ENCODE measurements around the gene CCDC178. TPM values are rescaled to one million over a fixed set of nuclear protein-coding genes. Genes with fewer than 3 reads are reported as not detected.

CCDC178 gene
- total RNA-seq, 1 donor, result not detected

DNA sequence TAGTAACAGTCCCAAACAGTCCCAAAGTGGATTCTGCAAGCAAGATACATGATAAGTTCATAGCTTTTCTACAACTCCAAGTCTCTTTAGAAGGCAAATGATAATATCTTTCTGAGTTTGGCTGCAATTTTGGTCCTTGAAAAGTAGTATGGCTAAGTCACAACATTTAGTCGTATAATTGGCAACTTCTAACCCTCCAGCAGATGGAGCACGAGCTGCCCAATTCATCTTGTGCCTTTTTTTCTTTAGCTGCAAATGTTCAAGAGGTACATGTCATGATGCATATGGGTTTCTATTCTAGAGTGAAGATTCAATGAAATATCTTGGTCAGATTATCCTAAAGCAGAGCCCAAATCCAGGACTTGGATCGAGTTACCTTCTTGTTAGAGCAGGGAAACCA, 540.7 kb downstream of the CCDC178 start:
- H3K27me3 ChIP-seq (ENCODE audit: insufficient read depth, low read length), result no peaks in the 10 kb centered on the region
- no peaks in the 10 kb centered on the region for H3K4me1 ChIP-seq (ENCODE audit: insufficient read depth, low read length)
- H3K9me3 ChIP-seq (ENCODE audit: low read depth, low read length), result no peaks in the 10 kb centered on the region
- no peak overlapping the region for H3K4me3 ChIP-seq (ENCODE audit: low read length)

- H3K4me1 ChIP-seq (ENCODE audit: insufficient read depth, low read length), result no peaks in the 10 kb centered on the region
- no peak overlapping the region for H3K4me3 ChIP-seq (ENCODE audit: low read length)
- no peaks in the 10 kb centered on the region for H3K27me3 ChIP-seq (ENCODE audit: insufficient read depth, low read length)
- H3K9me3 ChIP-seq (ENCODE audit: low read depth, low read length), result no peaks in the 10 kb centered on the region
These were observed 543.6 kb downstream of the CCDC178 start for GRCh38 chr18:32896776-32897547.

DNA sequence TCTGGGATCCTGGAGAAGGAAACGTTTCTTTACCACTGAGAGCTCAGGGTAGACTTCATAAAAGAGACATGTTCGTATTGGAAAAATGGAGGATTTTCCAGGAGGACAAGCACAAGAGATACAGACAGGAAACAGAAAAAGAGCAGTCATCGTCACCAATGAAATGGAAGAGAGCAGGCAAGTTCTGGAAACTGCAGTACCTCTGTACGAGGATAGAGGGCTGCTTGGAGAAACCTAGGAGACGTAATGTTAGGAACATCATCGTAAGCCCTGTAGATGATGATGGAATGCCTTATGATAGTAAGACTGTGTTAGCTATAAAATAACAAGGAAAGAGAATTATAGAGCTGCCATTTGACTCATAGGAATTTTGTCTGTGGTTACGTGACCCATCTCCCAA, 546.6 kb downstream of the CCDC178 start:
- Histone ChIP-seq H3K4me3 (ENCODE audit: low read length) (no peak overlapping the region), H3K27me3 (ENCODE audit: insufficient read depth, low read length) (no peaks in the 10 kb centered on the region), H3K4me1 (ENCODE audit: insufficient read depth, low read length) (no peaks in the 10 kb centered on the region), H3K9me3 (ENCODE audit: low read depth, low read length) (no peaks in the 10 kb centered on the region)

- no peak overlapping the region for H3K4me3 ChIP-seq (ENCODE audit: low read length)
- H3K9me3 ChIP-seq (ENCODE audit: low read depth, low read length), result no peaks in the 10 kb centered on the region
- no peaks in the 10 kb centered on the region for H3K27me3 ChIP-seq (ENCODE audit: insufficient read depth, low read length)
- H3K4me1 ChIP-seq (ENCODE audit: insufficient read depth, low read length), result no peaks in the 10 kb centered on the region
These were observed 548.7 kb downstream of the CCDC178 start for GRCh38 chr18:32891797-32892196.

DNA sequence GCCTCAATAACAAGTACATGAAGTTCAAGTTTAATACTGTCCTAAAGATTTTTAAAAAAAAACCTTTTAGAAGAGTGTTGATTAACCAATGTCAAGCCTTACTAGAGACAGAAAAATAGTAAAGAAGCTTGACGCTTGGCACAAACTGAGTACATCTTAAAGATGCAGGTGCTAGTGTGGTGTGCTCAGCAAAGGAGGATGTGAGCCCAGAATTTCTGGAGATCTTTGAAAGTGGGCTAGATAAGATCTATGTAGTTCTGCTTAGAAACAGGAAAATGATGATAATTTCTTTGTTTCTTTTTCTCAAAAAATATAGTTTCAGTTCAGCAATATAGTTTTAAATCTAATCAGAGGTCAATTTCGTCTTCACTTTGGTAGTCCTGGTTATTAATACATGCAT, 549.4 kb downstream of the CCDC178 start:
- Histone ChIP-seq H3K4me1 (ENCODE audit: insufficient read depth, low read length) (no peaks in the 10 kb centered on the region), H3K4me3 (ENCODE audit: low read length) (no peak overlapping the region), H3K9me3 (ENCODE audit: low read depth, low read length) (no peaks in the 10 kb centered on the region), H3K27me3 (ENCODE audit: insufficient read depth, low read length) (no peaks in the 10 kb centered on the region)

GRCh38 chr18:32889615-32890593, 550.6 kb downstream of the CCDC178 start:
- no peaks in the 10 kb centered on the region for H3K9me3 ChIP-seq (ENCODE audit: low read depth, low read length)
- no peaks in the 10 kb centered on the region for H3K27me3 ChIP-seq (ENCODE audit: insufficient read depth, low read length)
- H3K4me1 ChIP-seq (ENCODE audit: insufficient read depth, low read length), result no peaks in the 10 kb centered on the region
- no peak overlapping the region for H3K4me3 ChIP-seq (ENCODE audit: low read length)

DNA sequence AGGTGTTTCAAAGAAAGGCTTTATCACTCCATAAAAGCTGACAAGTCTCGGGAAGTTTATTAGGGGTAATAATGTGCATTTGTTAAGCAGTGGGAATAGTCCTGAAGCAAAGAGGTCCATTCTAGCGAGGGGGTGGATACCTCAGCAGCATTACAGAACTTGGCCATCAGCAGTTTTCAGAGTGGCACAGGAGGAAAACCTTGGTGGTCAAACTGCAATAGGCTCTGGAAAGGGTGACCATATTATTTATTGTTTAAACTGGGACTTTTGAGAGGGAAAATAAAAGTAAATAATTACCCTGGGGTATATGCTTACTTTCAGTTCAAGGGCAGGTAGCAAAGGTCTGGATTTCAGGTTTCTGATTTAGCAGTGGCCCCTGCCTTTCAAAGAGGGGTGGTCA, 552.2 kb downstream of the CCDC178 start:
- Histone ChIP-seq H3K9me3 (ENCODE audit: low read depth, low read length) (no peaks in the 10 kb centered on the region), H3K4me3 (ENCODE audit: low read length) (no peak overlapping the region), H3K4me1 (ENCODE audit: insufficient read depth, low read length) (no peaks in the 10 kb centered on the region), H3K27me3 (ENCODE audit: insufficient read depth, low read length) (no peaks in the 10 kb centered on the region)

Other genes starting within 250 kb of the CCDC178 start
- gene ASXL3, start 137.5 kb upstream of the CCDC178 start, total RNA-seq, result under 0.01 TPM

Measured in mononuclear cell (primary cell).